ENCODE results near the gene PSMD9.
"Not testable (repeated sequence)": the region's sequence is repeated elsewhere in the genome, so short reads cannot be mapped to it uniquely, and the experiment has no call there.

The PSMD9 gene

DNA sequence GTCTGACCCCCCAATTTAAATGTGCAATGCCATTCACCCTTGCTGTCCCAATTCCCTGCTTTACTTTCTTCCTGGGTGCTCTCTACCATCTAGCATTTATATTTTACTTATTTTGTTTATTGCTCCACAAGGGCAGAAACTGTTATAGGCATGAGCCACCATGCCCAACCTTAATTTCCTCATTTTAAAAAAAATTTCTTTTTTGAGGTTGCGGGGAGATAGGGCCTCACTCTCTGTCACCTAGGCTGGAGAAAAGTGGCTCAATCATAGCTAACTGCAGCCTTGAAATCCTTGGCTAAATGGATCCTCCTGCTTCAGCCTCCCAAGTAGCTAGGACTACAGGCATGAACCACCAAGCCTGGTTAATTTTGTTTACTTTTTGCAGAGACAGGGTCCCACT is 42.9 kb upstream of the PSMD9 start:
- Histone ChIP-seq H2BK5ac (ENCODE audit: low read length) (no peak overlapping the region), H2BK15ac (replicated peaks; ENCODE audit: low read depth) (no peak overlapping the region), H3K4ac (ENCODE audit: low read depth, low read length) (no peak overlapping the region), H3K27me3 (ENCODE audit: insufficient read depth, low read length, poor library complexity) (no peaks in the 10 kb centered on the region), H3K4me2 (ENCODE audit: low read length) (no peak overlapping the region), H4K5ac (ENCODE audit: low read length) (no peak overlapping the region), H3K56ac (ENCODE audit: low read length) (no peak overlapping the region), H3K4me1 (ENCODE audit: control insufficient read depth, low read depth, low read length) (no peaks in the 10 kb centered on the region), H3K27ac (ENCODE audit: low read depth, low read length) (no peak overlapping the region), H3K23ac (ENCODE audit: low read length) (no peak overlapping the region), H3K79me2 (ENCODE audit: control insufficient read depth, insufficient read depth, low read length) (no peaks in the 10 kb centered on the region), H3K4me3 (ENCODE audit: low read length) (no peak overlapping the region), H3K79me1 (ENCODE audit: low read length) (no peaks in the 10 kb centered on the region), H2AK5ac (ENCODE audit: low read length) (no peak overlapping the region), H4K8ac (ENCODE audit: low read depth, low read length) (no peak overlapping the region), H2BK120ac (ENCODE audit: low read depth, low read length) (no peak overlapping the region), H3K18ac (ENCODE audit: low read length) (no peak overlapping the region), H3K9ac (ENCODE audit: low read length) (no peak overlapping the region), H3K36me3 (ENCODE audit: control insufficient read depth, insufficient read depth, low read length) (no peaks in the 10 kb centered on the region)
- WGBS (ENCODE audit: extremely low coverage, insufficient coverage, low lambda C conversion rate) = no CpG with 5 or more reads among the region's 1 CpG
- no peak for DNase-seq

DNA sequence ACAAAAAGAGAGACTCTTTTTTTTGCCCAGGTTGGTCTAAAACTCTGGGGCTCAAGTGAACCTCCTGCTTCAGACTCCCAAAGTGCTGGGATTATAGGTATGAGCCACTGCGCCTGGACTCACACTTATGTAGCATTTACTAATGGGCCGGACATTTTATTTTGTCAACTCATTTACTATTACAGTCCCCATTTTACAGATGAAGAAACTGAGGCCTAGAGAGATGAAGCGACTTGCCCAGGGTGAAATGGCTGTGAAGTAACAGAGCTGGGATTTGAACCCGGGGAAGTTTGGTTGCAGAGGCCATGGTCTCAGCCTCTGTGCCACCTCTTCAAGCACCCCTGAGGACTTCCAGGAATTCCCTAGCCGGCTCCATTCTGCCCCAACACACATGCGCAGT is 39.4 kb upstream of the PSMD9 start:
- Histone ChIP-seq H3K27me3 (ENCODE audit: insufficient read depth, low read length, poor library complexity) (no peaks in the 10 kb centered on the region), H4K8ac (ENCODE audit: low read depth, low read length) (no peak overlapping the region), H3K56ac (ENCODE audit: low read length) (no peak overlapping the region), H3K18ac (ENCODE audit: low read length) (no peak overlapping the region), H2BK15ac (replicated peaks; ENCODE audit: low read depth) (no peak overlapping the region), H3K36me3 (ENCODE audit: control insufficient read depth, insufficient read depth, low read length) (no peaks in the 10 kb centered on the region), H3K79me2 (ENCODE audit: control insufficient read depth, insufficient read depth, low read length) (no peaks in the 10 kb centered on the region), H3K4me1 (ENCODE audit: control insufficient read depth, low read depth, low read length) (no peaks in the 10 kb centered on the region), H4K5ac (ENCODE audit: low read length) (no peak overlapping the region), H3K27ac (ENCODE audit: low read depth, low read length) (no peak overlapping the region), H2BK120ac (ENCODE audit: low read depth, low read length) (no peak overlapping the region), H3K9ac (ENCODE audit: low read length) (no peak overlapping the region), H3K4ac (ENCODE audit: low read depth, low read length) (no peak overlapping the region), H3K79me1 (ENCODE audit: low read length) (no peaks in the 10 kb centered on the region), H2BK5ac (ENCODE audit: low read length) (no peak overlapping the region), H2AK5ac (ENCODE audit: low read length) (no peak overlapping the region), H3K4me3 (ENCODE audit: low read length) (no peak overlapping the region), H3K23ac (ENCODE audit: low read length) (no peak overlapping the region), H3K4me2 (ENCODE audit: low read length) (no peak overlapping the region)
- WGBS (ENCODE audit: extremely low coverage, insufficient coverage, low lambda C conversion rate) = no CpG with 5 or more reads among the region's 6 CpGs
- DNase-seq = no peak

DNA sequence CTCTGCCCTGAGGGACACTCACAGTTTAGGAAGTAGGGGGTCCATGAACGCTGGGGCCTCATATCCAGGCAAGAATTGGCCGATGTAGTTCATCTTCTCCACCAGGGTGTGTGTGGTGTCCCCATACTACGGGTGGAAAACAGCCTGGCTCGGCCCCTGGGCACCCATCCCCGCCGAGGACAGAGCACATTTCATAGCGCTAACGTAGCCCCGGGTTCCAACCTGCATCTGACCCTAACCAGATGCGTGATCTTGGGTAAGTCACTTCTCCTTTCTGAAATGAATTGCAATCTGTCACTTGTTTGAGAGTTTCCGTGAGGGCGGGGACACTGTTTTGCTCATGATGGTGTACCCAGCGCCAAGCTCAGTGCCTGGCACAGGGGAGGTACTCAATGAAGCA is 38.9 kb upstream of the PSMD9 start:
- H3K4ac ChIP-seq (ENCODE audit: low read depth, low read length) = no peak overlapping the region
- WGBS (ENCODE audit: extremely low coverage, insufficient coverage, low lambda C conversion rate) = no CpG with 5 or more reads among the region's 13 CpGs
- H4K5ac ChIP-seq (ENCODE audit: low read length) = no peak overlapping the region
- H3K27me3 ChIP-seq (ENCODE audit: insufficient read depth, low read length, poor library complexity) = no peaks in the 10 kb centered on the region
- H3K27ac ChIP-seq (ENCODE audit: low read depth, low read length) = no peak overlapping the region
- peak; percentile 22 for DNase-seq
- H2BK120ac ChIP-seq (ENCODE audit: low read depth, low read length) = no peak overlapping the region
- no peaks in the 10 kb centered on the region for H3K79me1 ChIP-seq (ENCODE audit: low read length)
- H3K23ac ChIP-seq (ENCODE audit: low read length) = no peak overlapping the region
- no peak overlapping the region for H4K8ac ChIP-seq (ENCODE audit: low read depth, low read length)
- no peak overlapping the region for H2BK15ac ChIP-seq (replicated peaks; ENCODE audit: low read depth)
- no peaks in the 10 kb centered on the region for H3K36me3 ChIP-seq (ENCODE audit: control insufficient read depth, insufficient read depth, low read length)
- no peak overlapping the region for H2AK5ac ChIP-seq (ENCODE audit: low read length)
- H3K18ac ChIP-seq (ENCODE audit: low read length) = no peak overlapping the region
- H2BK5ac ChIP-seq (ENCODE audit: low read length) = no peak overlapping the region
- no peak overlapping the region for H3K9ac ChIP-seq (ENCODE audit: low read length)
- no peak overlapping the region for H3K4me3 ChIP-seq (ENCODE audit: low read length)
- no peak overlapping the region for H3K56ac ChIP-seq (ENCODE audit: low read length)
- no peaks in the 10 kb centered on the region for H3K79me2 ChIP-seq (ENCODE audit: control insufficient read depth, insufficient read depth, low read length)
- no peak overlapping the region for H3K4me2 ChIP-seq (ENCODE audit: low read length)
- no peaks in the 10 kb centered on the region for H3K4me1 ChIP-seq (ENCODE audit: control insufficient read depth, low read depth, low read length)

DNA sequence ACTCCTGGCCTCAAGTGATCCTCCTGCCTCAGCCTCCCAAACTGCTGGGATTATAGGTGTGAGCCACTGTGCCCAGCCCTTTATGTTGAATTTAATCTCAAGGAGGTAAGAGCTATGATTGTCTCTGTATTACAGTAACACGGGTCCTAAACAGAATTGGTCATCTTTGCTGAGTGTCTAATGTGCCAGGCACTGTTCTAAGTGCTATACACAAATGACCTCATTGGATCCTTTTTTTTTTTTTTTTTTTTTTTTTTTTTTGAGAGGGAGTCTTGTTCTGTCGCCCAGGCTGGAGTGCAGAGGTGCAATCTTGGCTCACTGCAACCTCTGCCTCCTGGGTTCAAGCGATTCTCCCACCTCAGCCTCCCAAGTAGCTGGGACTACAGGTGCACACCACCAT is 36.2 kb upstream of the PSMD9 start:
- no CpG with 5 or more reads among the region's 3 CpGs for WGBS (ENCODE audit: extremely low coverage, insufficient coverage, low lambda C conversion rate)
- not testable (repeated sequence) for H2BK120ac ChIP-seq (ENCODE audit: low read depth, low read length)

DNA sequence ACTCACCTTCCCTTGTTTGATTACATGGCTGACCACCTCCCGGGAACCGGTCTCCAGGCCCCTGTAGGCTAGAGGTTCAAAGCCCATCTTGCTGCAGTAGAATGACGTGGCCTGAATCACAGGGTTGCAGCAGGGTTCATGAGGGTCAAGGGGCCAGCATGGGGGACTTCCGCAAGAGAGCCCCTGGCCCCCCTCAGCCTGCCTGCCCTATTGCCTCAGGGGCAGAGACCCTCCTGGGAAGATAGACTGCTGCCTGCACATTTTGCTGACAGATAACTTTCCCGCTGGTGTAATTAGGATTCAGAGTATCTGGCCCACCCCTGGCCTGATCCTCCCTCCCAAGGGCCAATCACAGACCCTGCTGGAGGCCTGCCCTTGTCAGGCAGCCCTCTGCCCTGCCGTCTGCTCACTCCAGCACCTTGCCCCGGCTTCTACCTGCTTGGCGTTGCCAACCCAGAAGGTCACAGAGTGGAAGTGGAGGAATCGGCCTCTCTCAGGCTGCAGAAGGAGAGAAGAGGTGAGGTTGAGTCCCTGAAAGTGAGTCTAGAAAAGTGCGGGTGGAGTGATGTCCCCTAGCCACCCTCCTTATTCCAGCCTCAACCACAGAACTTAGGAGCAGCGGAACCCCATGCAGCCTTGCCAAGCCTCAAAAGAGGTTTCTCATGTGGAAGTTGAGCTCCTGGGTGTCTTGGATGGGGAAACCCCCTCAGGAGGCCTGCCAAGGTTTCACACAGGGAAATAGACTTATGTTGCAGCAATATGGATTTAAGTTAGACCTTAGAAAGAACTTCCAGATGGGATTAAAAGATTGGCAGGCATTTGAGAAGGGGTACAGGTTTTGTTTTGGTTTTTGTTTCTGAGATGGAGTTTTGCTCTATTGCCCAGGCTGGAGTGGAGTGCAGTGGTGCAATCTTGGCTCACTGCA is 31.0 kb upstream of the PSMD9 start:
- Histone ChIP-seq H3K79me2 (ENCODE audit: control insufficient read depth, insufficient read depth, low read length) (no peaks in the 10 kb centered on the region), H3K36me3 (ENCODE audit: control insufficient read depth, insufficient read depth, low read length) (no peaks in the 10 kb centered on the region), H2BK120ac (ENCODE audit: low read depth, low read length) (no peak overlapping the region), H3K4me1 (ENCODE audit: control insufficient read depth, low read depth, low read length) (peaks cover 2% of the 10 kb centered on the region), H3K27ac (ENCODE audit: low read depth, low read length) (no peak overlapping the region), H2AK5ac (ENCODE audit: low read length) (no peak overlapping the region), H3K56ac (ENCODE audit: low read length) (peak overlapping the region; percentile 42), H3K4ac (ENCODE audit: low read depth, low read length) (no peak overlapping the region), H3K4me2 (ENCODE audit: low read length) (no peak overlapping the region), H3K27me3 (ENCODE audit: insufficient read depth, low read length, poor library complexity) (no peaks in the 10 kb centered on the region), H4K8ac (ENCODE audit: low read depth, low read length) (no peak overlapping the region), H2BK15ac (replicated peaks; ENCODE audit: low read depth) (no peak overlapping the region), H4K5ac (ENCODE audit: low read length) (no peak overlapping the region), H2BK5ac (ENCODE audit: low read length) (no peak overlapping the region), H3K23ac (ENCODE audit: low read length) (no peak overlapping the region), H3K79me1 (ENCODE audit: low read length) (no peaks in the 10 kb centered on the region), H3K4me3 (ENCODE audit: low read length) (no peak overlapping the region), H3K9ac (ENCODE audit: low read length) (no peak overlapping the region), H3K18ac (ENCODE audit: low read length) (no peak overlapping the region)
- WGBS (ENCODE audit: extremely low coverage, insufficient coverage, low lambda C conversion rate) = no CpG with 5 or more reads among the region's 11 CpGs
- DNase-seq = no peak

More for the DNA sequence above, 36.2 kb upstream of the PSMD9 start:
- DNase-seq; H3K23ac ChIP-seq (ENCODE audit: low read length); H3K79me2 ChIP-seq (ENCODE audit: control insufficient read depth, insufficient read depth, low read length); H3K4ac ChIP-seq (ENCODE audit: low read depth, low read length); H3K79me1 ChIP-seq (ENCODE audit: low read length); H2BK5ac ChIP-seq (ENCODE audit: low read length); H4K8ac ChIP-seq (ENCODE audit: low read depth, low read length); H3K27me3 ChIP-seq (ENCODE audit: insufficient read depth, low read length, poor library complexity); H2BK15ac ChIP-seq (replicated peaks; ENCODE audit: low read depth); H3K4me1 ChIP-seq (ENCODE audit: control insufficient read depth, low read depth, low read length); H3K18ac ChIP-seq (ENCODE audit: low read length); H3K4me3 ChIP-seq (ENCODE audit: low read length); H3K56ac ChIP-seq (ENCODE audit: low read length); H3K9ac ChIP-seq (ENCODE audit: low read length); H3K36me3 ChIP-seq (ENCODE audit: control insufficient read depth, insufficient read depth, low read length); H3K27ac ChIP-seq (ENCODE audit: low read depth, low read length); H2AK5ac ChIP-seq (ENCODE audit: low read length); H3K4me2 ChIP-seq (ENCODE audit: low read length); H4K5ac ChIP-seq (ENCODE audit: low read length): not testable (repeated sequence)

DNA sequence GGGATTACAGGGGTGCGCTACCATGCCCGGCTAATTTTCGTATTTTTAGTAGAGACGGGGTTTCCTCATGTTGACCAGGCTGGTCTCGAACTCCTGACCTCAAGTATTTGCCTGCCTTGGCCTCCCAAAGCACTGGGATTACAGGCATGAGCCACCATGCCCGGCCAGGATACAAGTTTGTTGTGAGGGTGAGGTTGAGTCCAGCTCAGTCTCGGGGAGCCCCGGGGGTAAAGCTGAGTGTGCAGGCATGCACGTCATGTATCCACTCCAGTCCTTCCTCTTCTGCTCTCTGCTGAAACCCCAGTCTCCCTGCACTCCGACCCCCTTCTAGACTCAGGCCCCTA is 30.3 kb upstream of the PSMD9 start:
- Histone ChIP-seq H3K18ac (ENCODE audit: low read length) (peak overlapping the region; percentile 1), H4K8ac (ENCODE audit: low read depth, low read length) (no peak overlapping the region), H3K4me3 (ENCODE audit: low read length) (no peak overlapping the region), H3K9ac (ENCODE audit: low read length) (no peak overlapping the region), H3K27me3 (ENCODE audit: insufficient read depth, low read length, poor library complexity) (no peaks in the 10 kb centered on the region), H3K79me1 (ENCODE audit: low read length) (no peaks in the 10 kb centered on the region), H3K4me2 (ENCODE audit: low read length) (no peak overlapping the region), H3K27ac (ENCODE audit: low read depth, low read length) (no peak overlapping the region), H3K23ac (ENCODE audit: low read length) (no peak overlapping the region), H3K56ac (ENCODE audit: low read length) (peak overlapping the region; percentile 18), H2BK15ac (replicated peaks; ENCODE audit: low read depth) (no peak overlapping the region), H4K5ac (ENCODE audit: low read length) (no peak overlapping the region), H2BK5ac (ENCODE audit: low read length) (no peak overlapping the region), H3K4me1 (ENCODE audit: control insufficient read depth, low read depth, low read length) (peaks cover 2% of the 10 kb centered on the region), H2BK120ac (ENCODE audit: low read depth, low read length) (no peak overlapping the region), H2AK5ac (ENCODE audit: low read length) (no peak overlapping the region), H3K4ac (ENCODE audit: low read depth, low read length) (no peak overlapping the region), H3K36me3 (ENCODE audit: control insufficient read depth, insufficient read depth, low read length) (no peaks in the 10 kb centered on the region), H3K79me2 (ENCODE audit: control insufficient read depth, insufficient read depth, low read length) (no peaks in the 10 kb centered on the region)
- no peak for DNase-seq
- WGBS (ENCODE audit: extremely low coverage, insufficient coverage, low lambda C conversion rate) = no CpG with 5 or more reads among the region's 10 CpGs
